ENCODE data around the gene EPHB2. TPM values are rescaled to one million over a fixed set of nuclear protein-coding genes. Genes with fewer than 3 reads are reported as not detected.

Gene EPHB2
- total and polyA plus RNA-seq, 8 donors: 0.13 to 88.1 (median 2.6) TPM; not detected in 1

DNA sequence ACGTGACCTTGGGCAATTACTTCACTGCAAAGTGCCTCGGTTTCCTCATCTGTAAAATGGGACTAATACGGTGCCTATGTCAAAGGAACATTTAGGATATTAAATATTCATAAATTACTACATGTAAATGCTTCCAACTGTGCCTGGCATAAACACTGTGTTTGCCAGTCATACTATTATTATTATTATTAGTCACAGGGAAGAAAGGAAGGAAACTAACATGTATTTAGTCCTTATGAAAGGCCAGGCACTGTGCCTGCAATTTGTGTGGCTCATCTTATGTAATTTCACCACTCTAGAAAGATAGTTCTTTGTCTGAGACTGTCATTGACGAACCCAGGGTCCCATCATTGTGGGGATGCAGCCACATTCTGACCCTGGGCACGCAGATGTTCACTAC, 45.0 kb downstream of the EPHB2 start:
- H3K9me3 ChIP-seq: no peaks in the 10 kb centered on the region
- intact Hi-C loops (cut with DNase I; ENCODE audit: low total_unique reads): no loop called here
- H3K4me1 ChIP-seq: peaks cover 4 to 12% (median 10%) of the 10 kb centered on the region in 4 donors
- no peaks in the 10 kb centered on the region for H3K36me3 ChIP-seq
- no peak for TF ChIP-seq EP300 (IDR thresholded peaks at IDR 0.05)
- no peak for TF ChIP-seq POLR2AphosphoS5 (IDR thresholded peaks at IDR 0.05)
- TF ChIP-seq, protein P1, sequence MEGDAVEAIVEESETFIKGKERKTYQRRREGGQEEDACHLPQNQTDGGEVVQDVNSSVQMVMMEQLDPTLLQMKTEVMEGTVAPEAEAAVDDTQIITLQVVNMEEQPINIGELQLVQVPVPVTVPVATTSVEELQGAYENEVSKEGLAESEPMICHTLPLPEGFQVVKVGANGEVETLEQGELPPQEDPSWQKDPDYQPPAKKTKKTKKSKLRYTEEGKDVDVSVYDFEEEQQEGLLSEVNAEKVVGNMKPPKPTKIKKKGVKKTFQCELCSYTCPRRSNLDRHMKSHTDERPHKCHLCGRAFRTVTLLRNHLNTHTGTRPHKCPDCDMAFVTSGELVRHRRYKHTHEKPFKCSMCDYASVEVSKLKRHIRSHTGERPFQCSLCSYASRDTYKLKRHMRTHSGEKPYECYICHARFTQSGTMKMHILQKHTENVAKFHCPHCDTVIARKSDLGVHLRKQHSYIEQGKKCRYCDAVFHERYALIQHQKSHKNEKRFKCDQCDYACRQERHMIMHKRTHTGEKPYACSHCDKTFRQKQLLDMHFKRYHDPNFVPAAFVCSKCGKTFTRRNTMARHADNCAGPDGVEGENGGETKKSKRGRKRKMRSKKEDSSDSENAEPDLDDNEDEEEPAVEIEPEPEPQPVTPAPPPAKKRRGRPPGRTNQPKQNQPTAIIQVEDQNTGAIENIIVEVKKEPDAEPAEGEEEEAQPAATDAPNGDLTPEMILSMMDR (IDR thresholded peaks at IDR 0.05): no peak
- no peak for TF ChIP-seq POLR2A (IDR thresholded peaks at IDR 0.05)
- no peak overlapping the region for H3K27ac ChIP-seq
- H3K4me3 ChIP-seq: no peak overlapping the region
- peaks cover 0 to 6% (median 0%) of the 10 kb centered on the region in 3 donors for H3K27me3 ChIP-seq
- no peak for DNase-seq
- WGBS, 5 donors: 63 to 83% (median 70%) methylated on average over 5 of the region's 5 CpGs

- Histone ChIP-seq H3K27ac (no peak overlapping the region), H3K27me3 (peaks cover 0 to 6% (median 0%) of the 10 kb centered on the region in 3 donors), H3K9me3 (no peaks in the 10 kb centered on the region), H3K4me3 (no peak overlapping the region), H3K36me3 (no peaks in the 10 kb centered on the region), H3K4me1 (peaks cover 0 to 6% (median 4%) of the 10 kb centered on the region in 4 donors)
- WGBS, 5 donors: 74 to 82% (median 76%) methylated on average over 19 to 25 of the region's 25 CpGs
- DNase-seq: no peak
- TF ChIP-seq POLR2AphosphoS5 (IDR thresholded peaks at IDR 0.05) (no peak), POLR2A (IDR thresholded peaks at IDR 0.05) (no peak), EP300 (IDR thresholded peaks at IDR 0.05) (no peak)
- TF ChIP-seq, protein P1 (IDR thresholded peaks at IDR 0.05): no peak
- intact Hi-C loops (cut with DNase I; ENCODE audit: low total_unique reads): no loop called here
These were observed 45.6 kb downstream of the EPHB2 start for GRCh38 chr1:22756125-22756735.

DNA sequence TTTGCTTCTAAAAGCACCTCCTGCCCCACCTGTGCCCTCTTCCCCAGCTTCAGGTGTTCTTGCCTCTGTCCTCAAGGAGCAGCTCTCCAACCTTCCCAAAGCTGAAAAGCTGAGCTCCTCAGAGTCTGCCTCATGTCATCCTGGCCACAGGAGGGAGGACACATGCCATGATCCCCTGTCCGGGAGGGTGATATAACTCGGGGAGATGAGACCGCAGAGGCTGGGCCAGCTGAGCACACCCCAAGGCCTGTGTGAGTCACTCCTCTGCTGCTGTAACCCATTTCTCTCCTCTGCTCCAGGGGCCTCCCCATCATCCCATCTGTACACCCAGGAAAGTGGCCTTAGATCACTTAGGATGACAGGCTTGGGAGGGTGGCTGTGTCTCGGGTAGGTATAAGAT, 49.8 kb downstream of the EPHB2 start:
- no peak for DNase-seq

DNA sequence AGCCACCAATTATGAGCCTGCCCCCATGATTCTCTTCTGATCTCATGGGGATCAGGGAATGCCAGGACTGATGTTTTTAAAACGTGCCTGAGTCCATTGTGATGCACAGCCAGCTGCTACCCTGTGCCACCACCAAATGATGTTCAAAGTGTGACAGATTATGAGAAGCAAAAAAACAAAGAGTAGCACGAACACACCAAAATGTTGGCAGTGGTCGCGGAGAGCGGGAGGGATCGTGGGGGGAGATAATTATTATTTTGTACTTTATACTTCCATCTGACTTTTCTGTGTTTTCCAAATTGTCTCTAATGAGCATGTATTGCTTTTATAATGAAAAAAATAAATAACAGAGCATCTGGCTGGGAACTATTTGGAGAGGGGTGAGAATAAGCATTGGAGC, 50.5 kb downstream of the EPHB2 start:
- Histone ChIP-seq H3K4me1 (no peaks in the 10 kb centered on the region), H3K27me3 (peaks cover 0 to 4% (median 0%) of the 10 kb centered on the region in 3 donors), H3K27ac (no peak overlapping the region), H3K36me3 (no peaks in the 10 kb centered on the region), H3K4me3 (no peak overlapping the region), H3K9me3 (no peaks in the 10 kb centered on the region)
- WGBS, 5 donors: 86 to 92% (median 90%) methylated on average over 6 of the region's 6 CpGs
- TF ChIP-seq EP300 (IDR thresholded peaks at IDR 0.05) (no peak), POLR2A (IDR thresholded peaks at IDR 0.05) (no peak), POLR2AphosphoS5 (IDR thresholded peaks at IDR 0.05) (no peak)
- TF ChIP-seq, protein P1 (IDR thresholded peaks at IDR 0.05): no peak
- intact Hi-C loops (cut with DNase I; ENCODE audit: low total_unique reads): no loop called here
- DNase-seq: no peak

More for the DNA sequence above, 49.8 kb downstream of the EPHB2 start:
- Histone ChIP-seq H3K27me3 (peaks cover 0 to 6% (median 0%) of the 10 kb centered on the region in 3 donors), H3K27ac (no peak overlapping the region), H3K36me3 (no peaks in the 10 kb centered on the region), H3K9me3 (no peaks in the 10 kb centered on the region), H3K4me1 (no peaks in the 10 kb centered on the region), H3K4me3 (no peak overlapping the region)
- intact Hi-C loops (cut with DNase I; ENCODE audit: low total_unique reads): no loop called here
- WGBS, 5 donors: 67 to 84% (median 72%) methylated on average over 4 of the region's 4 CpGs
- TF ChIP-seq POLR2A (IDR thresholded peaks at IDR 0.05): no peak

GRCh38 chr1:22761821-22762220, 51.2 kb downstream of the EPHB2 start:
- H3K4me1 ChIP-seq: no peaks in the 10 kb centered on the region
- H3K9me3 ChIP-seq: no peaks in the 10 kb centered on the region
- H3K4me3 ChIP-seq: no peak overlapping the region
- WGBS, 5 donors: 81 to 90% (median 87%) methylated on average over 12 to 13 of the region's 13 CpGs
- DNase-seq: no peak
- no peaks in the 10 kb centered on the region for H3K27me3 ChIP-seq
- TF ChIP-seq EP300 (IDR thresholded peaks at IDR 0.05) (no peak), POLR2A (IDR thresholded peaks at IDR 0.05) (no peak), POLR2AphosphoS5 (IDR thresholded peaks at IDR 0.05) (no peak)
- H3K27ac ChIP-seq: no peak overlapping the region
- intact Hi-C loops (cut with DNase I; ENCODE audit: low total_unique reads): no loop called here
- H3K36me3 ChIP-seq: no peaks in the 10 kb centered on the region
